Stimulated activated effector memory CD8-positive, alpha-beta T cell treated with anti-CD3 and anti-CD28 coated beads, Interleukin-12 subunit alpha, Interleukin-12 subunit beta, amount 100 ng/mL, for 72 hours (primary cell): ENCODE data around the gene PCDH9.

ENCODE experiments used
- ATAC-seq: fragments of 150-1000 bp; cut with Tn5 transposase; 2 replicates; pipeline ENCODE4 v1.10.0; 2021
- DNase-seq, 2 donors: peaks; one replicate each; pipeline ENCODE4 v3.0.0; 2021 to 2022; ENCODE audit warnings: low spot score in 2 of 2
- H3K27ac Mint-ChIP-seq: one replicate; pipeline ENCODE4 v1.8.0; 2022; ENCODE audit warnings: mild to moderate bottlenecking, mixed read lengths
- H3K36me3 Mint-ChIP-seq: one replicate; pipeline ENCODE4 v1.8.0; 2022; ENCODE audit warnings: mild to moderate bottlenecking, mixed read lengths
- H3K4me1 Mint-ChIP-seq: one replicate; pipeline ENCODE4 v1.8.0; 2022; ENCODE audit warnings: mixed read lengths
- H3K4me3 Mint-ChIP-seq: one replicate; pipeline ENCODE4 v1.8.0; 2022; ENCODE audit warnings: mild to moderate bottlenecking, mixed read lengths
- H3K9me3 Mint-ChIP-seq: one replicate; pipeline ENCODE4 v1.8.0; 2022; ENCODE audit warnings: mixed read lengths

The PCDH9 gene

DNA sequence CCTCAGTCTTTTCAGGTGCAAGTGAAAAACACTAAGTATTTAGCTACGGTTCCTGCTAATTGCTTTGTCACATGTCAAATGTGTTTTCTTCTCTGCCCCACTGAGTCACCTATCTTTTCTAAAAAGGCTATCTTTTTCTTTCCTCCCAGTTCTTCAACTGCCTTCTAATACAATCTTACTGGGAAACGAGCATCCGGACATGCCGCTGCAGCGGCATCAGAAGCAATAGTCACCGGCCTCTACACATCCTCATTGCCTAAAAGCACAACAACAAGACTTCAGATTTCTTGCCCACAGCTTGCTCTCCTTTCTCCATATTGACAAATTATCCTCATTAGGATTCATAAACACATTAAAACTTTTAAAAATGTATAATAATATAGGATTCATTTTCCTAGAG is 1.2 kb downstream of the PCDH9 start:
- H3K4me3 Mint-ChIP-seq, result no peak overlapping the region
- no peaks in the 10 kb centered on the region for H3K36me3 Mint-ChIP-seq
- DNase-seq, result no peak
- no peaks in the 10 kb centered on the region for H3K9me3 Mint-ChIP-seq
- no peak for ATAC-seq
- H3K4me1 Mint-ChIP-seq, result no peaks in the 10 kb centered on the region
- H3K27ac Mint-ChIP-seq, result no peak overlapping the region

DNA sequence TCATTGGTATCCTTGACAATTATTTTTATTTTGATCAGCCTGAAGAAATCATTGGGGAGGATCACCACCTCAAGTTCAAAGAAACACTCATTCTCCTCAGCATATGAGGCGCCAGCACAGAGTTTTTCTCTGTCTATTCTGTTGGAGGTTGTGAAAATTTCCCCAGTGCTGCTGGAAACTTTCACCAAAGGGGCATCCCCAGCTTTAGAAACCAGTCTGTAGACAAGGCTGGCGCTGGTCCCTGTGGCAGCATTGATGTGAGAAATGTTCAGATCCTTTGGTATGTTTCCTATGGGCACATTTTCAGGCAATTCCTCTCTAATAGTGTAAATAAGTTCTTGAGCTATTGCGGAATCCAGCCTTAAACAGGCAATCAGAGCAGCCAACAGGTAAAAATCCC is 2.1 kb downstream of the PCDH9 start:
- H3K4me3 Mint-ChIP-seq, result no peak overlapping the region
- no peak for DNase-seq
- no peaks in the 10 kb centered on the region for H3K36me3 Mint-ChIP-seq
- H3K4me1 Mint-ChIP-seq, result no peaks in the 10 kb centered on the region
- H3K27ac Mint-ChIP-seq, result no peak overlapping the region
- ATAC-seq, result no peak
- H3K9me3 Mint-ChIP-seq, result no peaks in the 10 kb centered on the region

DNA sequence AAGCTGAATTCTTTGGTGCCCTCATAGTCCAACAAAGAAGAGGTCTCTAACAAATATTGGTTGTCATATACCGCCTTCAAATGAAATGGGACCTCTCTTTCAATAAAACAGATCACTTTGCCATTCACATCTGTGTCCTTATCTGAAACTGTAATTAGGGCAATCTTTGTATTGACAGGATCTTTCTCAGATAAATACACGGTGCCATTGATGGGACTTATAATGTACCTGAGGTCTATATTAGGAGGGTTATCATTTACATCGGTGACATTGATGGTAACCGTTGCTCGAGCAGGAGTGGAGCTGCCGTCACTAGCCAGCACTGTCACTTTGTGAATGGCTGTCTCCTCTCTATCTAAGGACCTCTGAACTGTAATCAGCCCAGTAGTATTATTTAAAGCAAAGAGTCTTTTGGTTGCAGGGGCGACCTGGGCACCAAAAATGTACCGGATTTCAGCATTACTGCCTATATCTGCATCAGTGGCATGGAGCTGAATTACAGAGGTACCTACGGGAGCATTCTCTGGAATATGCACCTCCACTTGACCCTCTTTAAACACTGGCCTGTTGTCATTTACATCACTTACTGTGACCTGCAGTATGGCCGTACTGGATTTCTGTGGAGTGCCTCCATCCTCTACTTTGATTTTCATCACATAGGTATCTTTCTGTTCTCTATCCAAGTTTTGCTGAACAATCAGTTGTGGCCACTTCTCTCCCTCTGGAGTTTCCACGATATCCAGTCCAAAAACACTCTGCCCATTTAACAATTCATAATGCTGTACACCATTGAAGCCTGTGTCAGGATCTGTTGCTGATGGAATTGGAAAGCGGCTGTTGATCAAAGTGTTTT is 2.8 kb downstream of the PCDH9 start:
- Mint-ChIP-seq H3K4me3 (no peak overlapping the region), H3K36me3 (no peaks in the 10 kb centered on the region), H3K4me1 (no peaks in the 10 kb centered on the region), H3K27ac (no peak overlapping the region), H3K9me3 (no peaks in the 10 kb centered on the region)
- DNase-seq, result no peak
- no peak for ATAC-seq

DNA sequence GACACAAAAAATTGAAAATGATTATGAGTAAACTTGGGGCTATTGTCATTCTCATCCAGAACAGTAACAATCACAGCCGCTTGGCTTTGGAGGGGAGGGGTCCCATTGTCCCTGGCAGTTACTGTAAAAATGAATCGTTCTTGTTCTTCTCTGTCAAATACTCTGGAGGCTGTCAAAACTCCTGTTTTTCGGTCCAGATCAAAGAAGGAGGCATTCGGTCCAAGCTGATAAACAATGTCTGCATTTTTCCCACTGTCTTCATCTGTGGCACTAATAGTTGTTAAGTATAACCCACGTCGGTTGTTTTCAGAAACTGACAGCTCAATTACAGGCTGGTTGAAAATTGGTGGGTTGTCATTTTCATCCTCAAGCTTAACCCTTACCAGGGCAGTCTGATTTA is 3.4 kb downstream of the PCDH9 start:
- Mint-ChIP-seq H3K4me1 (no peaks in the 10 kb centered on the region), H3K4me3 (no peak overlapping the region), H3K36me3 (no peaks in the 10 kb centered on the region), H3K9me3 (no peaks in the 10 kb centered on the region), H3K27ac (no peak overlapping the region)
- ATAC-seq, result no peak
- DNase-seq, result no peak

DNA sequence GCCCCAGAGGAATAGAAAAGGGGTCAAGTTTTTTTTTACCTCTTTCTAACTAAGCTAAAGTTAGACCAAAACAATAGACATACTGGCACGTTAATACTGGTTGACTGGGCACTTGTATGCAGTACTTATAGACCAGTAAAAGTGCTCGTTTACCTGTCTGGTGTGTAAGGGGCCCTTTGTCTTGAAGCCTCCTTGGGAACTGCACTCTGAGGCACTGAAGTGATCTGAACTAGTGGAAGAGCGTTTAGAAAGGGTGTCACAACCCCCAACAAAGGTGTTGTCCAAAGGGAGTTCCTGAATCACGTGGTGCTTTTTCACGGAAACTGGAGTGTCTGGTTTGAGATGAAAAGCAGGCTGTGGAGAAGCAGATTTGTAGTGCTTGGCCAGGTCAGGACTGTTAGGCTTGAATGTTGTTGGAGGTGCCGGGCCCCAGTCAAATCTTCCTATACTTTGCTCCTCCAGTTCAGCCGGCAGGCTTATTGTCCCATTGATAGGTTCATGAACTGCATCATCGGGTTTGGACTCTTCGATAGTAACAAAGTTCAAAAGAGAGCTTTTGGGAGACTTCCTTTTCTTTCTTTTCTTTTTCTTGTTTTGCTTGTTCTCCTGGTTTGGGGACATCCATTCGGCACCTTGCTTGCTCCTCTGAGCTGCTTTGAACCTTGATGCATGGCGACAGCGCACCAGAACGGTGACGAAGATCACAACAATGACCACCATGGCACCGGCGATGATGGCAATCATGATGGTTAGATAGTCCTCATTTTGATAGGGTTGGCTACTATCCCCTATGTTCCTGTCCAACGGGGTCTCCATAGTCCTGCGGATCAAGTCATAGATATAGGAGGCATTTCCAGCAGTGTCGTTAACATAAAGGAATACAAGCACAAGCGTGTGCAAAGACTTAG is 4.6 kb downstream of the PCDH9 start:
- Mint-ChIP-seq H3K27ac (no peak overlapping the region), H3K4me3 (no peak overlapping the region), H3K9me3 (no peaks in the 10 kb centered on the region)

DNA sequence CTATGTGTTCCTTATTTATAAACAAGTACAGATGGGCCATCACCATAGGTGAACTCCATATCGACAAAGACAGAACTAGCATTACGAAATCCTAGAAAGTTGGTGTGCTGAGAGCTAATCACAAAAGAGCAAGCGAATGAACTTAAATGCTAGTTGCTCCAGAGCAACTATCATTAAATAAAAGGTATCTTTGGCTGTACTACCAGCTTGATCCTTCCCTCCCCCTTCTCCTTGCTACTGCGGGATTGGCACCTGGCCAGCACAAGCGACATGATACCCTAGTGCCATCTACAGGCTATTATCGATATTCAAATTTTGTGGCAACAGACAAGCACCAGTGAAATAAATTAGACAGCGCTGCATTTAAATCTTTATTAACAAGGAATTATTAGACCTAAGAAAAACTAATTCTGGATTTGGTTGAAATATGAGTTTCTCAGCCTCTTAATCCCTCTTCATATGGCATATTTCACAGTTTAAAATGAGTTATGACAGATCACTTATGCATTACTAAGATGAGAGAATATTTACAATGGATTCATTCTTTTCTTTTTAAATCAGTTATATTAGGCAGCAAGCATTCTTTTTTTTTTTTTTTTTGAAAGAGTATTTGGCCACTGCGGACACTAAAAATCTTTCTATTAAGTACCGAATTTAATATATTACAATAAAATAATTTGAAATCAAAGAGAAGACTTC is 5.8 kb downstream of the PCDH9 start:
- Mint-ChIP-seq H3K4me1 (no peaks in the 10 kb centered on the region), H3K36me3 (no peaks in the 10 kb centered on the region), H3K4me3 (no peak overlapping the region), H3K9me3 (no peaks in the 10 kb centered on the region), H3K27ac (no peak overlapping the region)
- ATAC-seq (no peak), DNase-seq (no peak)

More for the DNA sequence above, 4.6 kb downstream of the PCDH9 start:
- DNase-seq, result no peak
- no peak for ATAC-seq
- Mint-ChIP-seq H3K4me1 (no peaks in the 10 kb centered on the region), H3K36me3 (no peaks in the 10 kb centered on the region)

DNA sequence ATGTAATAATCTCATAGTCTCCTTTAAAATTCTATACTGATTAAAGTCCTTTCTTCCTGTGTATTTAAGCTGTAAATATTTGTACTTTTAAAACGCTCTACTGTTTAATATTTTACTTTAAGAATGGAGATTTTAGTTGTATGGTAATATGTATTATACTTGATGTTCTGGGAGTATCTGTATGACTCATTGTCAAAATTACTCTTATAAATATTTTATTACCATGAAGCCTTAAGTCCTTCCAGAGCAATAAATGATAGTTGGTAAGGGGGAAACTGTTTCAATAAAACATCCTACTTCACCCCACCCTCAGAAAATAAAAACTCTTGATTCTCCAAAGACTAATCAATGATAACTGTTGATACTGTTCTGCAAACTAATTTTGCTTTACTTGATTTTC is 6.4 kb downstream of the PCDH9 start:
- Mint-ChIP-seq H3K36me3 (no peaks in the 10 kb centered on the region), H3K9me3 (no peaks in the 10 kb centered on the region), H3K4me3 (no peak overlapping the region), H3K4me1 (no peaks in the 10 kb centered on the region), H3K27ac (no peak overlapping the region)
- ATAC-seq (no peak), DNase-seq (no peak)

DNA sequence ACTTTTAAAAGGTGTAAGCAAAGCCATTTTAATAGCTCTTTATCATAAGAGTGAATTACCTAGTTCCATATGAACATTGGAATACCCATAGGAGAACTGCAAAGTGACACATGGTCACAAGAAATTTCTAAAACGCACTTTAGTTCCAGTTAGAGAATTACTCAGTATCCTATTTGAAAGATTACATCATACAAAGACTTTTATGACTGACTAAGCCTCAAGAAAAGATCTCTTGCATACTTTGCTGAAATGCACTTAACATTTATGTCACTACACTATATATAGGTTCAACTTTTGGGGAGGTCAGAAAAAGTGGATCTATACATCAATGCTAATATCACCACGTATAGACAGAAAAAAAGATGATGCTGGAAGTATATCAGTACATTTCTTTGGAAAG is 7.1 kb downstream of the PCDH9 start:
- Mint-ChIP-seq H3K27ac (no peak overlapping the region), H3K36me3 (no peaks in the 10 kb centered on the region), H3K4me1 (no peaks in the 10 kb centered on the region), H3K4me3 (no peak overlapping the region), H3K9me3 (no peaks in the 10 kb centered on the region)
- ATAC-seq (no peak), DNase-seq (no peak)

DNA sequence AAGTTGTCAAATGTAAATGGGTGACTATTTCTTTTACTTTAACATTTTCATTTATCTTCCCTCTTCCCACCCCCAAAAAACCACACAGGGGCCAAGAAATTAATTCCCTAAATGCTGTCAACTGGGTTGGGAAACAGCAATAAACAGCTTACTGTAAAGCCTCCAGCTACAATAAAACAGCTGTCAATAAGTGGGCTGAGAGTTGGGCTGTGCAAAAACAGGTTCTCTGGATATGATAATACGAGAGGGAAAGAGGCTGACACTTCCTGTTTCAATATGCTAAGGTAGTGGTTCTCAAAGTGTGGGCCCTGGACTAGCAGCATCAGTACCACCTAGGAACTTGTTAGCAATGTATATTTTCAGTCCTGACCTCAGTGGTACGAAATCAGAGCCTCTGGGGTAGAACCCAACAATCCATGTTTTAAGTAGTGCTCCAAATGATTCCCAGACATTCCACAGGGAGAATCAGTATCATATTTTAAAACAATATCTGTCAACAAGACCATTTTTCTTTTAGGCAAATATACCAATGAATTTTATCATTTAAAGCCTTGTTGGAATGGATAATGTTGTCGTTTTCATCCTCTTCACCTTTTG is 8.4 kb downstream of the PCDH9 start:
- Mint-ChIP-seq H3K27ac (no peak overlapping the region), H3K9me3 (no peaks in the 10 kb centered on the region), H3K4me3 (no peak overlapping the region), H3K4me1 (no peaks in the 10 kb centered on the region), H3K36me3 (no peaks in the 10 kb centered on the region)
- ATAC-seq (no peak), DNase-seq (no peak)

DNA sequence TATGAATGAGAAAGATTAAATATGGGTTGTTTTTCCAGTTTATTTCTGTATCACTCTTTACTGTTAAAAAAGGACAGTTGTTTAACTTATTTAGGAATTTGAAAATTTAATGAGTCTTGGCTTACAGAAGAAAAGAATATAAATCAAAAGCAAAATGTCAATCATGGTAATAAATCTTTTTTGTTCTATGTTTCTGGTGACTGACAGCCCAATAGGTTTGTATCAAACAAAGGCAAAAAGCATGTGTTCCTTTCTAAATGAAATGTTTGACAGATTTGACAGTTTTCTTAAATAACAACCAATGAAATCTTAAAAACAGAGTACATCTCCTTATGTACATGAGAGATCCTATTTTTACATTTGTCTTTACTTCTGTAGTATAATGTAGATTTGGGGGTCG is 11.0 kb downstream of the PCDH9 start:
- ATAC-seq (no peak), DNase-seq (no peak)
- H3K4me1 Mint-ChIP-seq, result no peaks in the 10 kb centered on the region
- H3K4me3 Mint-ChIP-seq, result no peak overlapping the region
- no peaks in the 10 kb centered on the region for H3K9me3 Mint-ChIP-seq
- no peaks in the 10 kb centered on the region for H3K36me3 Mint-ChIP-seq
- no peak overlapping the region for H3K27ac Mint-ChIP-seq

DNA sequence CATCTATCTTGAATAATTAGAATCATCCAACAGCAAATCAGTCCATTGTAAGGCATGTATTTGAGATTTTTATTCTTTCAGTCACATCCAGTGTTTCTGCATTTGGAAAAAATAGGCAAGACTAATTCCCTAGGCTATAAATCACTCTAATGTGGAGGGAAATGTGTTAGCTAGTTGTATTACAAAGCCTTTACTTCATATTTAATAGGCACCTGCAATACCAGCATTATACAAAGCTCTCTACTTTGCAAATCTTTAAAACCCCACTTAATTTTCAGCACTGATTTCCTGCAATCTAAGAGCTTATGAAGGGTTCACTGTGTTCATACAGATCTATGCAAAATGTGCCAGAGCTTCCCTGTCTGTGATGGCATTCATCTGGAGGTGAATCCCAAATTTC is 12.3 kb downstream of the PCDH9 start:
- Mint-ChIP-seq H3K27ac (no peak overlapping the region), H3K36me3 (no peaks in the 10 kb centered on the region), H3K4me3 (no peak overlapping the region), H3K4me1 (no peaks in the 10 kb centered on the region), H3K9me3 (no peaks in the 10 kb centered on the region)
- ATAC-seq (no peak), DNase-seq (no peak)

DNA sequence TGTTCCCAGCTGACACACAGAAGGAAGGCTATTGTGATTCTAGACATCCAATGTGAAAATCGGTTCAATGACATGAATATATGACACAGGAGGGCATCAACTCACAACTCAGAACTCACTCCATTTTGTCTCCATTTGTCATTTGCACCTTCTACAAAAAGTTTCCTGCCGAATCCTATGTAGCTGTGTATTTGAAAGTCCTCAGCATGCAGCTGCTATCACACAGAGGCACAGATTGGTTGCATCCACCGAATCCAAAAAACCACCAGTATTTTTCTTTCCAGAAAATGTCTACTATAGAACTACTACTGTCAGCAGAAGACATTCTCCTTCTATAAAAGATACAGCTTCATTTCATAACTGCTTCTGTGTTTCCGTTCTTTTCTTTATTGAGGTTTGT is 13.3 kb downstream of the PCDH9 start:
- no peaks in the 10 kb centered on the region for H3K36me3 Mint-ChIP-seq
- no peak overlapping the region for H3K4me3 Mint-ChIP-seq
- no peaks in the 10 kb centered on the region for H3K9me3 Mint-ChIP-seq
- no peak for ATAC-seq
- no peaks in the 10 kb centered on the region for H3K4me1 Mint-ChIP-seq
- no peak overlapping the region for H3K27ac Mint-ChIP-seq
- DNase-seq, result no peak

DNA sequence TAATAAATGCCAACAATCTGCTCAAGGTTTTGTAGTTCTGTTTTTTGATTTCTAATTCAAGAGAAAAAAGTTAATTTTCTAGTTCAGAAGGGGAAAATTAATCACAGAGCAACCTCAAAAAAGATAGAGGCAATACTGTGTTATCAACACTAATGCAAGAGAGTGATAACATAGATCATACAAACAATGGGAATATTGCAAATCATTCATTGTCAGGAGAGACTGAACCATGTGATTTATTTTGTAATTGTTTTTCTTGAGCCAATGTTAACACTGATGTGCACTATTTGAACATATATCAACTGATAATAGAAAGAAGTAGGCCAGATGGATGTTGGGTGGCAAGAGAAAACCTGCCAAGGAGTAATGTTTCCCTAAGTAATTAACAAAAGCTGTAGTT is 19.9 kb downstream of the PCDH9 start:
- H3K4me1 Mint-ChIP-seq, result no peaks in the 10 kb centered on the region
- no peak overlapping the region for H3K4me3 Mint-ChIP-seq
- H3K36me3 Mint-ChIP-seq, result no peaks in the 10 kb centered on the region
- H3K27ac Mint-ChIP-seq, result no peak overlapping the region
- no peaks in the 10 kb centered on the region for H3K9me3 Mint-ChIP-seq
- ATAC-seq (no peak), DNase-seq (no peak)

DNA sequence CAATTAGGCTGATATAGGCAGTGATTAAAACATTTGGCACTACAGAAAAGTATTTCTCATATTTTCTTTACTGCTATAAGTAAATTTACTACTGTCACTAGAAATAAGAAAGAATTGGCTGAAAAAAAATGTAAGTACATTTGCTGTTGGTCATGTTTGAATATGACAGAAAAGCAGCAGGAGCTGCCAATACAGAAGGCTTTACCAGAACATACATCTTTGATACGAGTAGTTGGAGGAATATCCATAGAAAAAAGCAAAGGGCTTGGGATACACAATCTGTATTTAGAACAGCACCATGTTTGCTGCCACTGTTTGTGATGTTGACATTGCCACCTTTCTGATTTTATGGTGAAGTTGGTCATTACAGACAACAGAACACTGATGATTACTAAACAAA is 21.6 kb downstream of the PCDH9 start:
- no peaks in the 10 kb centered on the region for H3K36me3 Mint-ChIP-seq
- ATAC-seq (no peak), DNase-seq (no peak)
- no peaks in the 10 kb centered on the region for H3K4me1 Mint-ChIP-seq
- no peak overlapping the region for H3K4me3 Mint-ChIP-seq
- H3K9me3 Mint-ChIP-seq, result no peaks in the 10 kb centered on the region
- H3K27ac Mint-ChIP-seq, result no peak overlapping the region

DNA sequence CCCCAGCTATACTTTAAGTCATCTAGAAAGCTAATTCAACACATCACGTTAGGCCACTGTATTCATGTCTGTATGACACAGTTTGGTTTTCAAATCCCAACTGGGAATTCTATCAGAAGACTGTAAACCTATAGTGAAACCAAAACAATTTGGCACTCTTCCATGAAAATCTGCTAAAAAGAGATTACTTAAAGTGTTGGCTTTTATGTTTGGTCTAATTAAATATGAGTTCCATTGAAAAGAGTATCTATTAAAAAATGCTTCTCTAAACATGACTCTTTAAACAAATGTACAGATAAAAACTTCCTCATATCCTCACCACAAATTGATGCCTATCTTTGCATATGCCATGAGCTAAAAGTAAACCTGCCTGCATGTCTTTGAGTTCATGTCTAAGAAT is 25.4 kb downstream of the PCDH9 start:
- Mint-ChIP-seq H3K36me3 (no peaks in the 10 kb centered on the region), H3K4me3 (no peak overlapping the region), H3K4me1 (no peaks in the 10 kb centered on the region), H3K27ac (no peak overlapping the region), H3K9me3 (no peaks in the 10 kb centered on the region)
- ATAC-seq, result no peak
- no peak for DNase-seq
